HT-29 (cell line): ENCODE results near the gene IDI2. TPM values are rescaled to one million over a fixed set of nuclear protein-coding genes. Genes with fewer than 3 reads are reported as not detected.
"Not testable (repeated sequence)": the region's sequence is repeated elsewhere in the genome, so short reads cannot be mapped to it uniquely, and the experiment has no call there.

Source experiments
- DNase-seq: peaks from one replicate; pipeline ENCODE4 v3.0.0-alpha.2; 2015; ENCODE audit warnings: low spot score
- total RNA-seq: library from RNA; depleted of rRNA; stranded (reverse); fragments of >200 nt; shearing (Covaris generic); gene quantifications from 2 replicates; pipeline ENCODE4 v1.2.3, GENCODE V29; 2014

The IDI2 gene
- total RNA-seq, 1 experiment from 2014 or later: not detected

- no peak for DNase-seq
These were observed 22.3 kb upstream of the IDI2 start for GRCh38 chr10:1047937-1048336.

- DNase-seq: no peak
These were observed 19.8 kb upstream of the IDI2 start for GRCh38 chr10:1045415-1045814.

- no peak for DNase-seq
These were observed 19.3 kb upstream of the IDI2 start for GRCh38 chr10:1044964-1045363.

- no peak for DNase-seq
These were observed 18.5 kb upstream of the IDI2 start for GRCh38 chr10:1044146-1044545.

- DNase-seq: no peak
These were observed 17.9 kb upstream of the IDI2 start for GRCh38 chr10:1043532-1043995.

- no peak for DNase-seq
These were observed 15.9 kb upstream of the IDI2 start for GRCh38 chr10:1041514-1041913.

GRCh38 chr10:1040133-1040532 is 14.5 kb upstream of the IDI2 start:
- DNase-seq: no peak

- DNase-seq: not testable (repeated sequence)
These were observed 13.1 kb upstream of the IDI2 start for GRCh38 chr10:1038769-1039168.

GRCh38 chr10:1037098-1037497 is 11.4 kb upstream of the IDI2 start:
- no peak for DNase-seq

- DNase-seq: peak; percentile 19
These were observed 10.7 kb upstream of the IDI2 start for GRCh38 chr10:1036341-1036791.

GRCh38 chr10:1035201-1035600 is 9.5 kb upstream of the IDI2 start:
- DNase-seq: no peak

GRCh38 chr10:1034758-1035157 is 9.1 kb upstream of the IDI2 start:
- no peak for DNase-seq

- no peak for DNase-seq
These were observed 7.9 kb upstream of the IDI2 start for GRCh38 chr10:1033601-1034000.

GRCh38 chr10:1029838-1030237 is 4.2 kb upstream of the IDI2 start:
- no peak for DNase-seq

GRCh38 chr10:1026578-1026977 is 919 bp upstream of the IDI2 start:
- no peak for DNase-seq

GRCh38 chr10:1024103-1024502 is 1.6 kb downstream of the IDI2 start:
- DNase-seq: no peak

- no peak for DNase-seq
These were observed 3.2 kb downstream of the IDI2 start for GRCh38 chr10:1022413-1022812.

GRCh38 chr10:1020958-1021357 is 4.7 kb downstream of the IDI2 start:
- no peak for DNase-seq

GRCh38 chr10:1020460-1020859 is 5.2 kb downstream of the IDI2 start:
- no peak for DNase-seq

GRCh38 chr10:1019362-1019761 is 6.3 kb downstream of the IDI2 start:
- no peak for DNase-seq

GRCh38 chr10:1015688-1016087 is 10.0 kb downstream of the IDI2 start:
- DNase-seq: no peak

- DNase-seq: no peak
These were observed 14.0 kb downstream of the IDI2 start for GRCh38 chr10:1011696-1012095.

- DNase-seq: no peak
These were observed 15.0 kb downstream of the IDI2 start for GRCh38 chr10:1010703-1011102.

GRCh38 chr10:1009947-1010346 is 15.7 kb downstream of the IDI2 start:
- DNase-seq: not testable (repeated sequence)
